ENCODE results near the gene EYA3. TPM values are rescaled to one million over a fixed set of nuclear protein-coding genes. Genes with fewer than 3 reads are reported as not detected.

EYA3 gene
- total RNA-seq, 1 experiment from 2014 or later = 29.4 TPM

GRCh38 chr1:28119556-28119955, 31.1 kb upstream of the EYA3 start (continued):
- no peak for TF ChIP-seq ERG (CRISPR knock-in tag; IDR thresholded peaks at IDR 0.05)
- no peak for TF ChIP-seq FOXP1 (CRISPR knock-in tag; IDR thresholded peaks at IDR 0.05; ENCODE audit: borderline replicate concordance)
- no peak for TF ChIP-seq SMAD4 (CRISPR knock-in tag; IDR thresholded peaks at IDR 0.05)
- TF ChIP-seq TEAD1 (CRISPR knock-in tag; IDR thresholded peaks at IDR 0.05) = no peak
- no peak for TF ChIP-seq MLX (CRISPR knock-in tag; IDR thresholded peaks at IDR 0.05)
- no peak for TF ChIP-seq FOXJ3 (CRISPR knock-in tag; IDR thresholded peaks at IDR 0.05; ENCODE audit: borderline replicate concordance)
- no peak for TF ChIP-seq NFATC4 (CRISPR knock-in tag; IDR thresholded peaks at IDR 0.05)

- H3K27me3 Mint-ChIP-seq (ENCODE audit: low read depth) = peaks cover 2% of the 10 kb centered on the region; the same call in 1 of the 2 replicates
- no peaks in the 10 kb centered on the region for H3K4me1 Mint-ChIP-seq
- H3K4me3 Mint-ChIP-seq = no peak overlapping the region
- H3K27ac Mint-ChIP-seq = no peak overlapping the region
- TF ChIP-seq E2F5 (CRISPR knock-in tag; IDR thresholded peaks at IDR 0.05) = no peak
- TF ChIP-seq CTCF (IDR thresholded peaks at IDR 0.05) = no peak
- no peak for TF ChIP-seq ZNF512 (CRISPR knock-in tag; IDR thresholded peaks at IDR 0.05; ENCODE audit: borderline replicate concordance)
- TF ChIP-seq CREM (CRISPR knock-in tag; IDR thresholded peaks at IDR 0.05) = no peak
- no peak for TF ChIP-seq ZNF263 (CRISPR knock-in tag; IDR thresholded peaks at IDR 0.05; ENCODE audit: low read depth)
- no peak for TF ChIP-seq EMX1 (CRISPR knock-in tag; IDR thresholded peaks at IDR 0.05)
- no peak for TF ChIP-seq TP53 (CRISPR knock-in tag; IDR thresholded peaks at IDR 0.05)
- TF ChIP-seq HMGA2 (CRISPR knock-in tag; IDR thresholded peaks at IDR 0.05) = no peak
- no peak for TF ChIP-seq ARID4B (CRISPR knock-in tag; IDR thresholded peaks at IDR 0.05; ENCODE audit: borderline replicate concordance)
- TF ChIP-seq NFYB (CRISPR knock-in tag; conservative IDR thresholded peaks at IDR 0.05; ENCODE audit: low read depth) = no peak
- TF ChIP-seq ATF6 (CRISPR knock-in tag; IDR thresholded peaks at IDR 0.05) = no peak
- TF ChIP-seq JAZF1 (CRISPR knock-in tag; IDR thresholded peaks at IDR 0.05) = no peak
- TF ChIP-seq PRRX2 (CRISPR knock-in tag; IDR thresholded peaks at IDR 0.05) = no peak
- no peak for TF ChIP-seq ZBTB43 (CRISPR knock-in tag; IDR thresholded peaks at IDR 0.05)
- no peak for TF ChIP-seq TEAD4 (CRISPR knock-in tag; IDR thresholded peaks at IDR 0.05)
- TF ChIP-seq RORB (CRISPR knock-in tag; IDR thresholded peaks at IDR 0.05) = no peak
- no peak for DNase-seq (ENCODE audit: low spot score)
- no peak for ATAC-seq
- ChIA-PET CTCF (no interaction called here), POLR2A (interaction anchor here (1.0 kb wide), 1 partner anchor 30 kb away, joined by 3 read pairs; the partner anchor contains the start of gene EYA3)
- H3K9me3 Mint-ChIP-seq = peaks cover 3% of the 10 kb centered on the region; the same call in 1 of the 2 replicates
- H3K36me3 Mint-ChIP-seq = no peaks in the 10 kb centered on the region
Measured at GRCh38 chr1:28118640-28119307, 30.4 kb upstream of the EYA3 start.

Measured in WTC11 (cell line).